ENCODE results near the gene GRIA1.

GRIA1 gene

DNA sequence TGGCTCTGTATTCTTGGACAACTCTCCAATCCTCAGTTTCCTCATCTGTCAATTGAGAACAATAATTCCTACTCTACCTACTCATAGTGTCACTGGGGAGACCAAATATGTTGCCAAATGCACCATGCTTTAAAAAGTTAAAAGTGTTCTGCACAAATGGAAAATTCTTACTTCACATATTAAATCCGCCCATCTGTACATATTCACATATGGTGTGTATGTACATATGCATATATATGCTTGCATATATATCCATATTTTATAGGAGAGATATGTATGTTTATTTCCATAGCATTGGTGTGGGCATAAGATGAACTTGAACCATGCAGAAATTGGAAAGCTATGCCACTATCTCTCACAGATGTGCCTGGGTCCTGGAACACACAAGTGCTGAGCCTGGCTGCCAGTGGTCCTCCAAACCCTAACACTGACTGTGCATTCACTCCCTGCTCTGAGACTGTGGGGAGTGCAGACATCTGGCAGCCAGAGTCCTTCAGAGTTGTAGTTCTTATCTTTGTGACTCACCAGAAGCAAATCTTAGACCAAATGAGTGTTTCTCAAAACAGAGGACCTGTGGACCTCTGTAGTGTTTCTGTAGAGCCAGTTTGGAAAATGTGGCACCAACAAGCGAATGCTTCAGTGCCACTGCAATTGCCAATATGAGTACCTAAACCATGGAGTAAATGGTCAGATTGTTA lies 168.7 kb downstream of the GRIA1 start:
- DNase-seq (ENCODE audit: low spot score), result no peak

DNA sequence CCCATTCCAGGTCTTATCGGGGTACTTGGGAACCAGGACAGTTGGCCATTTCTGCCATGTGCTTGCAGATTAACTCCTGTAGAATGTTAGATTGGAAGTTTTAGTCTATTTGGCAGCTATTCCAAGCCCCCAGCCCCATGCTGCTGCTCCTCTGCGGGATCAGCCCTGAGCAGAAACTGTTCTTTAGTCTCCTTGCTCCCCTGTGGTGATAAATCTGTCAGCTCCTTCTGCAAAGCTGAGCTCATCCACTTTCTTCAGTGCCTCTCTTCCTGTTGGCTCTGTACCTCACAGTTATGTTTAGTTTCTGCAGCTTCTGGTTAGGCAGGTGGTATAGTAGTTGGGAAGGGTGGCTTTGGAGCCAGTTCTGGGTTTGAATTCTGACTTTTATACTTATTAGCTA lies 170.4 kb downstream of the GRIA1 start:
- DNase-seq (ENCODE audit: low spot score), result no peak

DNA sequence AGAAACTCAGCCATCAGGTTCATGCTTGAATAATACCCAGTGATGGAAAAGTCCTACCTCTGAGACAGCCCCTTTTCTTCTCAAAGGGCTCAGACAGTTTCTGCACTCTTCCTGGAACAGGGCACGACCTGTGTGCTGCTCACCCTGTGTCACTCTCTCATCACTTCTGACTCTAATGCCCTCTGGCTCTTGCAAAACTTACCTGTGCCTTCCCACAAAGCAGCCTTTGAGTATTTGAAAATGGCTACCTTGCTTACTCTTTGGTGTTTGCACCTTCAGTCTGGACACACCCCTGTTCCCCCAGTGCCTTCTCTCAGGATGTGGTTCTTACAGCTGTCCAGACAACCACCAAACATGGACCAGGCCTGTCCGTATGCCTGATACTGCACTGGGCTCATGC lies 171.4 kb downstream of the GRIA1 start:
- no peak for DNase-seq (ENCODE audit: low spot score)

DNA sequence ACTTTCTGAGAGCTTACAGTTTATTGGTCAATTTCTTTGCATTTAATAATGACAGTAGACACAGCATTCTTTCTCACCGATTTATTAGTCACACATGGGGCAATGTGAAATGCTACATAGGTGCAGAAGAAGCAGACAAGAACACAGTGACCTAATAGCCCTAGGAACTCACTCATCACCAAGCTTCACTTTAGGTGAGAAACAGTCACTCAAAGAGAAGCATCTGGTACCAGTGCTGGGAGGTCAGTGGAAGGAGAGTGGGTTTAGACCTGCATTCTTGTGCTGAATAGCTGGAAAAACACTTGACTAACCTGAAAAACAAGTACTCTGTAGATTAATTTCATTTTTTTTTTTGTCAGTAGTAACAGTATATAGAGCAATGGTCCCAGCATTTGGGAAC lies 179.6 kb downstream of the GRIA1 start:
- no peak for DNase-seq (ENCODE audit: low spot score)

DNA sequence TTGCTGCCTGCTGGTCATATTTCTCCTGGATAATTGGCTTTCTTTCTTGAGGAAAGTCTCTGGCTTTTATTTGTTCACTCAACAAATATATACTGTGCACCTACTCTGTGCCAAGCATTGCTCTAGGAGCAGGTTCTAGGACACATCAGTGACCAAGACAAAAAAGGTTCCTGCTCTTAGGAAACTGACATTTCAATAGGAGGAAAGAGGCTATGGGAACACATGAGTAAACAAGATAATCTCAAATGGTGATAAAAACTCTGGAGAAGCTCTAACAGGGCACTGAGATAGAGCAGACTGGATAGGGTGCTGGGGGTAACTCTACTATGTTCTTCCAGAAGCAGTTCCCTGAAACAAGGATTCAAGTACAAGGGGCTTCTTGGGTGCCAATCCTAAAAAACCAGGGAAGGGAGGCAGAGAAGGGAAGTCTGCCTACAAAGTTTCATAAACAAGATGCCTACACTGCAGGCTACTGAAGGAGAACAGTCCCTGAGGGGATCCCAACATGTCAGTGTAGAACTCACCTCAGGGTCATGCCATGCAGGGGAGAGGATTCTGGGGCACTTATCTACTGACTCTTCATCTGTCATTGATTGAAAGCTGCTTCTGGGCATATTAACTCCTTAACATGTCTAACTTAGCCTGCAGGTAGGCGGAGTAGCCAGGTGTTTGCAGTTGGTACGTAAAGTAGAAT lies 181.3 kb downstream of the GRIA1 start:
- DNase-seq (ENCODE audit: low spot score), result no peak

DNA sequence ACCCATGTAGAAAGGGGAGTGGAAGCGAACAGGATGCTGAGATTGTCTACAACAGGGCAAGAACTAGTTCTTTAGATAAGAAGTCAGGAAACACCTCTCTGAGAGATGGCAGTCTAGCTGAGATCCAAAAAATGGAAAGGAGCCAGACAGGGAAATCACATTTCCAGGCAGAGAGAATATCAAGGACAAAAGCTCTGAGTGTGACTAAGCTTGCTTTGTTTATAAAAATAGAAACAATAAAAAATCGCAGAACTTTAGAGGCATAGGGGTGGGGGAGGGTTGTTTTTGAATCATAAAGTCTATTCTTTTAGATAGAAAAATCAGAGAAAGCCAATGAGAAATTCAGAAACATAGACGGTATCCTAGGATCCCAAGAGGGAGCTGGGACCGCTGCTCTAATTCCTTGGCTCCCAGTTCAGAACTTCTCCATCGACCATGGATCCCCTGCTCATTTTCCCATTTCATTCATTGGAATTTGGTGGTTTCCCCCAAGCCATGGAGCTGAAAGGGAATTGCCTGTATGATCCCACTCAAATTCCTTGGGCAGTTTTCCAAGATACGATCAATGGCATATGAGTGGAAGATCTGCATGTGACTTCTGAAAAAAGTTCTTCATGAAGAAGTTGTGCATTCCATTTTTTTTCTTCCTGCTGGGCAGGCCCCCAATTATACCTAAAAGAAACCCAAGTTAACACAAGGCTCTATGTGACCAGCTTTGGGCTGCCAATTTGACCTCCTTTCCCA lies 182.0 kb downstream of the GRIA1 start:
- DNase-seq (ENCODE audit: low spot score), result no peak

DNA sequence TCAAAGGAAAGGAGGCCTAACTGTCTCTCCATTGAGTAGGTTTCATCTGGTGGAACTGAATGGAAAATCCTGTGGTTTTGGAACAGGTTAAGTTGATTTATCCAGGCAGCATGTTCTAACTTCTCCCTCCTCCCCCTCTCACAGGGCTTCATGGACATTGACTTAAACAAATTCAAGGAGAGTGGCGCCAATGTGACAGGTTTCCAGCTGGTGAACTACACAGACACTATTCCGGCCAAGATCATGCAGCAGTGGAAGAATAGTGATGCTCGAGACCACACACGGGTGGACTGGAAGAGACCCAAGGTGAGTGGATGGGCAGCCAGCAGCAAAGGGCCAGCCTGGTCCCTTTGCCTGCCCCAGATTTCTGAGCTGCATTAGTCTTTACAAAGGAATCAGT lies 183.9 kb downstream of the GRIA1 start:
- DNase-seq (ENCODE audit: low spot score), result no peak

DNA sequence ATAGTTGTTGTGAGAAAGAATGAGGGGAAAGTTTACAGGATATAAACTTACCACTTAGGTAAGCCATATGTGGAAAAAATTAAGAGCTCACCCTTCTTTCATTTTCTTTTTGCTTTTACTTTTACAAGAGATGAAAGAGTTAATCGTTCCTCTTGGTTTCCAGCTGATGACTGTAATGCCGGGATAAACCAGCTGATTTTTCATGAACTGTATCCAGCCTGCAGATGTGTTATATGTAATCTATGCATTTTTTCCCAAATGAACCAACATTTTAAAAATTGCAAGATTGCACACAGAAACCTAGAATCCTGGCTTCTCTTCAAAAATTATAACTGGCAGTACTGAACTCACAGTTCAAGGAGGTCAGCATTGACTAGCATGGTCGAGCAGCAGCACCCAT lies 185.9 kb downstream of the GRIA1 start:
- DNase-seq (ENCODE audit: low spot score), result no peak

DNA sequence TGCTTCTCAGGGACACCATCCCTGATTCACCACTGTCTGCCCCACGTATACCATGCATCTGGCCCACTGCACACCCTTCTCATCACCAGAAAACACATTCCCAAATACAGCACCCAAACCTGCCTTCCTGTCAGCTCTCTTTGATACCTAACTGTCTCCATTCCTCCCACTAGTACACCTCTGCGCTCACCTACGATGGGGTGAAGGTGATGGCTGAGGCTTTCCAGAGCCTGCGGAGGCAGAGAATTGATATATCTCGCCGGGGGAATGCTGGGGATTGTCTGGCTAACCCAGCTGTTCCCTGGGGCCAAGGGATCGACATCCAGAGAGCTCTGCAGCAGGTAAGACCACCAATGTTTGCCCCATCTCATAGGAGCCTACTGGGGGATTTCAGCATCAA lies 186.4 kb downstream of the GRIA1 start:
- DNase-seq (ENCODE audit: low spot score), result no peak

DNA sequence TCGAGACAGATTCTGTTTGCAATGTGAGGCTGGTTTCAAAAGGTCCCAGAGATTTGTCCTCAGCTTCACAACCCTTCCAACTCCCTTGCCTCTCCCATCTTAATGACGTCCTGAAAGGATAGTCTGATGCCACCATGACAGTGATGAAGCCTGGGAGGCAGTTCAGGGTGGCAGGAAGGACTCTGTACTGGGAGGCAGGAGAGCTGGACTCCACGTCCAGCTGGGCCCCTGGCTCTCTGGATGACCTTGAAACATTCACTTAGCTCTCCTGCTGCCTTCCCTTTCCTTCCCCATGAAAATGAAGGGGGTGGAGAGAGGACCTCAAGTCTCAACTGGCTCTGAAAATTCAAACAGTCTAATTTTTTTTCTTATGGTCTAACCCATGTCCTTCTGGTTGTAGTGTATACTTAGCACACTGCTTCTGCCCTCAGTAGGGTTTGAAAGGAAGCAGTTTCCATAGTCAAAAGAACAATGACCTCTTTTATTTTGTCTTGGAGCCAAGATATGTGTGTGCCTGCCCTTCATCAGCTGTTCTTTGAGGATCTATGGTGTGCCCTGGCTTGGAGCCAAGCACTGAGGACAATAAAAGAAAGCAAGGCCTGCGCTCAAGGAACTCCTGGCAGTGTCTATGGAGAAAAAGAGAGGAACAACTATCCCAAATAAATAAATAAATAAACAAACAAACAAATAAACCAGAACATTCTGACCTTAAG lies 188.3 kb downstream of the GRIA1 start:
- no peak for DNase-seq (ENCODE audit: low spot score)

DNA sequence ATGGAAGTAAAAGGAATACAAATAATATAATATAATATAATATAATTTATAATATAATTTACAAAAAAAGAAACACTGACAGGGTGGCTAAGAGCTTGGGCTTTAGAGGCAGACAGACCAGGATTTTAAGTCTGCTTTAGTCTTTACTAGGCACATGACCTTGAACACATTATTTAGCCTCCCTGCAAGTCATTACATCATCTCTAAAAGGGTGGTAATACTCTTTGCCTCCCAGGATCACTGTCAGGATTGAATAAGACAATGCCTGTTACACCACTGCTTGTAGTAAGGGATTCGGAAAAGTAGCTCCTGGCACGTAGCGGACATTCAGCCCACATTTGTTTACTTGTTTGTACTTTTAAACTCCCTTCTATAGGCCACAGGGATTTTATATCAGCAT lies 199.8 kb downstream of the GRIA1 start:
- no peak for DNase-seq (ENCODE audit: low spot score)

DNA sequence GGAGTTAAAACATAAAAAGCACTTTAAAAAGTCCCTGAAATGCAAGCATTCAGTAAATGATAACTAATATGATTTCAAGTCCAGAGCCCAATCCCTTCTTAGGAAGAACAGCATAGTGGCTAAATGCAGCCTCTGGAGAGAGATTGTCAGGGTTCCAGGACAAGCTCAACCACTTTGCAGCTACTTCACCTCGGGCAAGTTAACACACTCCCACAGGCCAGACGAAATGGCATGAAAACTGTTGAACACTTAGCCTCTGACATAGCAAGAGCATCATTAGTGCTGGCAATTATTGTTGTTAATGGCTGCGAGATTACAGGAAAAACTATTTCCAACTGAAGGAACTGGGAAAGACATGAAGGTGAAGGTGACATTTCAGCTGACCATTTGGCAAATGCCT lies 205.8 kb downstream of the GRIA1 start:
- no peak for DNase-seq (ENCODE audit: low spot score)

DNA sequence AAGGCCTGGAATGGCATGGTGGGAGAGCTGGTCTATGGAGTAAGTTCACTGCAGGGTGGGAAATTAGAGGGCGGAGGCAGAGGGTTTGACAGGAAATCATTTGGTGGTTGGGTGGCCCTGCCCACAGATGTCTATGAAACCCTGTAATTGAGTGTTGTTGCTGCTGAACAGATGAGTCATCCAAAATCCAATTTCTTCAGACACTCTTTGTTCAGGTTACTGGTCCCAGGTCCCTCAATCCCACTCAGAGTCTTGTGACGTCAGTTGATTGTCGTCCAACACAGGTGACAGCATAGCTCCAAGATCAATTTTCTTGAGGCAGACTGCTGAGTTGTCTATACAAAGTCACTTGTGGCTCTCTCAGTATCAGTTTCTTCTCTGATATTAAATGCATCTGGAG lies 208.6 kb downstream of the GRIA1 start:
- no peak for DNase-seq (ENCODE audit: low spot score)

DNA sequence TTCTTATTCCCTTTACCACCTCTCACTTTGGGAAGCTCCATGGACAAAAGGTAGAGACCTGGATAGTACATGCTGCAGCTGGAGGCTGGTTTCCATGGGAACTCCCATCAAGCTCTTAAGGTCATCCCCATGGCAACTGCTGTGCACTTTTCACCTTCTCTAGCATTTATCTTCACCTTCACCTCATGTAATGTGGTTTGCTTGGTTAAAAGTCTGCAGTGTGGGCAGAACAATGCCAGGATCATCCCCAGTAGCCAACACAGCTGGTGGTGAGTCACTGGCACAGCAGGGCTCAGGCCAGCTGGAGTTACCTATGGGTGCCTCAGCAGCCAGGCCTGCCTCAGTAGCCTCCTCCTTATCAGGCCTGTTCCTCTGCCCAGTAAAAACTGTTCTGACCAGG lies 210.5 kb downstream of the GRIA1 start:
- no peak for DNase-seq (ENCODE audit: low spot score)

DNA sequence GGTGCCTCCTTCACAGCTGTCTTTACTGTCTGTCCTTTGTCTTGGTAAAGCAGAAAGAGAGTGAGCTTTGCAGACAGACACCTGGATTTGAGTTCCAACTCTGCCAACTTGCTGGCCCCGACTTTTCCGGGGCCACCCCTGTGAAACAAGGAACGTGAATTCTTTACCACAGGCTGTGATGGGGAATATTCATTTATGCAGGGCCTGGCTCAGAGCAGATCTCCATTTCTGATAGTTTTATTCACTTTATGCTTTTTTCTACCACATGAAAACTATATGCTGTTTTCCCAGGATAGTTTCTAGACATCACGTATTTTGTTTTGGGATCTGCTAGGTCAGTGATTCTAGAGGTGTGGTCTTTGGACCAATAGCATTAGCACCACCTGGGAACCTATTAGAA lies 211.8 kb downstream of the GRIA1 start:
- DNase-seq (ENCODE audit: low spot score), result no peak

DNA sequence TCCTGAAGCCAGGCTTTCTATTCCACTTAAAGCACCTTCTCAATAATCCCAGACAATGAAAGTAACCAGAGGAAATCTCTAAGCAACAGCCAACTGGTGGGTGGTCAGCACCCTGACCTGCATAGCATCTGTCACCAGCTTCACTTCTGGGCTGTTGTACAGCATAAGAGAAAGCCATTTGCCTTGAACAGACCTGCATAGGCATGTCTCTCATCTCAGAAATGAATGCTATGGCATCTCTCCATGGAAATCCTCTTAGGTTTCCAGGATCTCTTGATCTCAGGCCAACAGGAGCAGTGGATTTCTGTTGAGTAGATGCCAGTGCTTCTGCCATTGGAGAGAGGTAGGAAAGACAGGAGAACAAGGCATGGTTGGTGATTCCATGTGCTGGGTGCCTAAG lies 213.6 kb downstream of the GRIA1 start:
- no peak for DNase-seq (ENCODE audit: low spot score)

DNA sequence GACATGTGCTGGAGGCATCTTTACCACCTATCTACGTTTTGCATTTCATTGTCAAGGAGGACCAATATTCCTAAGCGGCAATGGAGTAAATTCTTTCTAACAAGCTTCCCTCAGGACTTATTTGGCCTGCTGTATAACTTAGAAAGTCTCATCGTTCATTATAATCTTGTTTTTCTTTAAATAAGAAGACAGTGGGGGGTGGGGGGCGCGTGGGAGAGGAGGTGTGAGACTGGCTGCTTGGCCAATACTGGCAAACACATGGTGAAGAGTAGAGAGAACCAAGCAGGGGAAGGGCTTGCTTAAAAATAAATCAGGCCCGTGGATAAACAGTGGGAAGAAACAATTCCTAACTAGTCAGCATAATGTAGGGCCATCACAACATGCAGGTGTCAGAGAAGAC lies 217.2 kb downstream of the GRIA1 start:
- no peak for DNase-seq (ENCODE audit: low spot score)

DNA sequence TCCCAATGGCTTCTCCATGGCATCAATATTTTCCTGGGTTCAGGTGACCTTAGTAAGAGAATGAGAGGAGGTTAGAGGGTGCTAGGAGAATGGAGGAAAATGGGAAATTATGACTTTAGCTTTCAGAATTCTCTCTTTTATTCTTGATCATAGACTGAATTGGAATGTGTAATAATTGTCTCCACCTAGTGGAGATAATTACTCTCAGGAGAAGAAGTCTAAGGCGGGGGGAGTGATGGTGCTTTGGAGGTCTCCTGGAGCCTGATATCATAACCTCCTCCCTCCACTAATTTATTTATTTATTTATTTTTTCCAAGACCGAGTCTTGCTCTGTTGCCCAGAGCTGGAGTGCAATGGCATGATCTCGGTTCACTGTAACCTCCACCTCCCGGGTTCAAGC lies 221.3 kb downstream of the GRIA1 start:
- DNase-seq (ENCODE audit: low spot score), result no peak

DNA sequence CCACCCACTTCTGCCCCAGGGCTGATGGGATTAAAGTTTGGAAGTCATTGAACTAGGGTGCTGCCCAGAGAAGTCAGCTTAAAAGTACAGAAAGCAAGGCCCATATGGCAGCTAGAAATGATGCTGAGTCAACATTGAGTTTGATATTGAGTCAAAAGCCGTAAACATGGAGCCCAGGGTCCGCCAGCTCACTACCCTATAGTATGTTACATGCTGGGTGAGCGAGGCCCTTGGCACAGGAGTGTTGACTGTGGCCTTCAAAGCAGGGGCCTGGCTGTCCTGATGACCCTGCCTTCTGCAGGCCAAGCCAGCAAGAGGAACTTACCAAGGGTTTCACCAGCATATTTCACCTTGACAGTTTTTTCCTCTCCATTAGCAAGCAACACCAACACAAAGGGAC lies 222.5 kb downstream of the GRIA1 start:
- DNase-seq (ENCODE audit: low spot score), result no peak

DNA sequence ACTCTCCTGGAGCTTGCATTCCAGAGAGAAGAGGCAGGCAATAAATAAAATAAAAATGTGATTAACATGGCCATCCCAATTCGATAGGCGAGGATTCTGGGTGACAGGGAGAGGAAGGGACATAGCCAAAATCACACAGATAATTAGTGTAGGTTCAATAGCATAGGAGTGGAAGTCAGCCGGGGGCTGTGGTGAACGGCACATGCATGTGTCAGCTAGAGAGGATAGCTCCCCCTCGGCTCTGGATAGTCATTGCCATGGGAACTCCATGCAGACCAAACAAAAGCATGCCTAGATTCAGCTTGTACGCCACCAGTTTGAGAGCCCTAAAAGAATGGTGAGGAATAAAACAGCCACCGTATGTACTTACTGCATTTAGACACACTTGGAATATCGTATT lies 223.5 kb downstream of the GRIA1 start:
- DNase-seq (ENCODE audit: low spot score), result no peak

DNA sequence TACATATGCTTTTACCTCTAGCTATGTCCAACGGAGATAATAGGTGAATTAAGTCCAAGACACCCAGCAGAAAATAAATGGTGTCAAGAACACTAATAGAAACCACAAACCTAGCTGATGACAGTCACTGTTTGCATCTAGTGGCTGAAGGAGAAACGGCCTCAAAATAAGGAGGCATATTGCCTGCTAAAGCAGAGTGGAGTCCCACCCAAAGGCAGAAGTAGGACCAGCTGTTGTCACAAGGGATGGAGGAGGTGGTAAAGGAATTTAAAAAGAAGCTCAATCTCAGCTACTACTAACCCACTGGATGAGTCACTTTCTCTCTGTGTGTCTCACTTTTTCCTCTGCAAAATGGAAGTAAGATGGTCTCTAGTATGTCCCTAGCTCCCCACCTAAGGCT lies 224.3 kb downstream of the GRIA1 start:
- DNase-seq (ENCODE audit: low spot score), result no peak

DNA sequence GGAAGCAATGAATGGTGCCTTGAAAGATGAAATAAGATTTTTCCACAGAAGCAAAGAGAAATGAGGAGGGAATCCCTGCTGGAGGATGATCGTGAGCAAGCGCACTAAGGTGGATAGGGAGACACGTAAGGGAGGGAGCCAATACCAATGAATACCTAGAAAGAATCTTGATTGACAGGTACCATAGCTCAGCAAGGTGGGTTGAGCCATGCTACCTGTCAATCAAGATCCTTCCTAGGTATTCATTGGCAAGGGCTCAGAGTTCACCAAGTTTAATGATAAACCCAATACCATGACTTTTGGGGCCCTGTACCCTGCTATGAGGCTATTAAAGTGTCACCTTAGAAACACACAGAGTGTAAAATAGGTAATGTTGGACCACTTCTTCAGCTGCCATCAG lies 226.8 kb downstream of the GRIA1 start:
- DNase-seq (ENCODE audit: low spot score), result no peak

DNA sequence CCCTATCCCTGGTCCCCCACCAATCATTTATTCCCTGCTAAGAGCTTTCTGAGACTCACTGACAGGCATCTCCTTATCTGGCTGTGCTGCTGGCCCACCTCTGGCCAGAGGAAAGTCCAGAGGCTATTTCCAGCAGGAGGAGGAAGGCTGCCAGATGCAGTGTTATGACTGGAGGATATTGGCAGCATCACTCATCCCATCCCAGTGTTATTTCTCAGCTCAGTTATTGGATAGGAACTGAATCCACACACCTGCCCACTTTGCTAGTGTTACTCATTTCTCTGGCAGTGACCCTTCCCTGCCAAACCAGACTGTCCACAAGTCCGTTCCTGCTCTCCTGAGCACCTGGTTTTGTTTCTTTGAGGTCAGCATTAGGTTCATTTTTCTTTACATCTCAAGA lies 228.2 kb downstream of the GRIA1 start:
- DNase-seq (ENCODE audit: low spot score), result no peak

Measured in hematopoietic multipotent progenitor cell treated with erythropoietin and hydrocortisone succinate and interleukin-3 and kit ligand, for 17 days (in vitro differentiated cells).